NCI-H1436 (cell line): ENCODE data around the gene ZNF335.
"Not testable (repeated sequence)": the region's sequence is repeated elsewhere in the genome, so short reads cannot be mapped to it uniquely, and the experiment has no call there.

Experiments
- DNase-seq: peaks from one replicate; lab custom pipeline; 2025; lab: John Stamatoyannopoulos, UW

ZNF335 gene

DNA sequence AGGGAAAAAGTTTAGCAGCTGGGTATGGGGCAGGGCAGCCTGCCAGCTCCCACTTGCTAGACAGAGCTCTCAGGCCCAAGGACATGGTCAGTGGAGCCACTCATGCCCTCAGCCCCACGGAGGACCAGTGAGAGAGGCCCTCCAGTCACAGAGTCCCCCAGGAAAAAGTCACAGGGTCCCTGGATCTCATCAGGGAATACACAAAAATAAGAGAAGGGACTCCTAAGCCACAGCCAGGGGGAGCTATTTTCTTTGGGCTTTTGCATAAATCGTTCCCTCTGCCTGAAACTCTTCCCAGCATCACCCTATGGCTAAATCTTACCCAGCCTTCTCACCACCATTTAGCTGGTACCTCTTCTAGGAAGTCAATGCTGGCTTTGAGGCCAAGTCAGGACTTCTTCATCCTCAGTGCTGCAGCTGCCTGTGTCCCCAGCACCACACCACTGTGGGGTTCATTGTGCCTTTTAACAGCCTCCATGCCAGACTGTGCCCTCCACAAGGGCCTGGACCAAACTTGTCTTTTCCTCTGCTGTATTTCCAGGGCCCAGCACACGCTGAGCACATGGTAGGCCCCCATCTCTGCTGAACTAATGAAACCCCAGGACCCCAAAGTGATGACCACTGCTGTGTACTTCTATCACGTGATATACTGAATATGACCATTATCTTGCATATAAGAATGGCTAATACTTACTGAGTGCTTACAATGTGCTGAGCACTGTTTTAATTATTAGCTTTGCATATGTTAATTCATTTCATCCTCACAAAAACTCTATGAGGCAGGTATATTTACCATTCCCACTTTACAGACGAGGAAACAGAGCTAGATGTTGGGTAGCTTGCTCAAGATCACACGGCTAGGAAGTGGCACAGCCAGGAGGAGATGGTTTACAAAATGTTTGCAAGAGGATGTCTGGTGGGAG, 2.0 kb downstream of the ZNF335 start:
- peak; percentile 45 for DNase-seq

DNA sequence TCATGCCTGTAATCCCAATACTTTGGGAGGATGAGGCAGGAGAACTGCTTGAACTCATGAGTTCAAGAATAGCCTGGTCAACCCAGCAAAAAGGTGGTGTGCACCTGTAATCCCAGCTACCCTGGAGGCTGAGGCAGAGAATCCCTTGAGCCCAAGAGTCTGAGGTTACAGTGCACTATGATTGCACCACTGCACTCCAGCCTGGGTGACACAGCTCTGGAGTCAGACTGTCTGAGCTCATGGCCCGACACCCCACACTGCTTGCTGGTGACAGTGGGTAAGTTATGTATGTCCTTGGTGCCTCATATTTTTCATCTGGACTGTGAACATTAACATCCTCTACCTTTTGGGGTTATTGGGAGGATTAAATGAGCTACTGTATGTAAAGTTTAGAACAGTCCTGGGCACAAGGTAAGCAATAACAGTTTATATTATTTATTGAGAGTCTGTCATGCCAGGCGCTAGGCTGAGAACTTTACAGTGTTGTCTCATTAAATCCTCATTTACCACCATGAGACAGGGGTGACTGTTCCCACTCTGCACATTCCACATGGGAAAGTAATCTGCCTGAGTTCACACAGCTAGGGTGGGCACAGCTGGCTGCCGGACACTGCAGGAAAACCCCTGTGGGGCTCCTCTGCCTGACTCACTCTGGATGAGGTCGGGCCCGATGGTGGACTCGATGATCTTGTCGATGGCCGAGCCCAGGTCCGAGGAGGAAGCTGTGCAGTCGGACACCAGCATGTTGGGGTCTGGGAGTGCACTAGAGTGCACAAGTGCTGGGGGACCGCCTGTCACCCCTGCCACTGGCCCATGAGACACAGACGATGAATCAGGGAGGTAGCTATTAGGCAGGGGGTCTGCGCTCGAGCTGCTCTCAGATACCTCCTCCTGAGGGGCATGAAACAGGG, 2.9 kb downstream of the ZNF335 start:
- DNase-seq, result no peak

DNA sequence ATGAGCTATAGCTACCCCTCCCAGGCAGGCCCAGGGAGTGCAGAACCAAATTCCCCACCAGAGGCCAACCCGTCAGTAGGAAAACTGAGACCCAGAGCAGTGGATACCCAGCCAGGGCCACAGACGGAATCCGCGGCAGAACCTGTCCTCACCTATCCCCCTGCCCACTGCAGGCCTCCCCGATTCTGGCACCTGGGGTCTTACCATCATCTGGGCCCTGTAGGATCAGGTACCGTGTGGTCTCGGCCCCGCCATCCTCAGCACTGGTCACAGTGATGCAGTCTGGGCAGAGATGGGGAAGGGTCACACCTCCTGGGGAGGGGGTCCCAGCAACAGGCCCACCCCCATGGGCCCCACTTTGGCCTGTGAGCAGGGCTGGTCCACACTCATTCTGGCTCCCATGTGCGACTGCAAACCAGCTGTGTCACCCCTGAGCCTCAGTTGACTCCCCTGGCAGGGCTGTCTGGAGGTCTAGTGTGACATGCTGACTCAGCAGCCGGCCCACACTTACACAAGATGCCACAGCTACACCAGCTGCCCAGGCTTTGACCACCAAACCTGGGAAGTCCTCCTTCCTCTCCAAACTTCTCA, 3.8 kb downstream of the ZNF335 start:
- no peak for DNase-seq

DNA sequence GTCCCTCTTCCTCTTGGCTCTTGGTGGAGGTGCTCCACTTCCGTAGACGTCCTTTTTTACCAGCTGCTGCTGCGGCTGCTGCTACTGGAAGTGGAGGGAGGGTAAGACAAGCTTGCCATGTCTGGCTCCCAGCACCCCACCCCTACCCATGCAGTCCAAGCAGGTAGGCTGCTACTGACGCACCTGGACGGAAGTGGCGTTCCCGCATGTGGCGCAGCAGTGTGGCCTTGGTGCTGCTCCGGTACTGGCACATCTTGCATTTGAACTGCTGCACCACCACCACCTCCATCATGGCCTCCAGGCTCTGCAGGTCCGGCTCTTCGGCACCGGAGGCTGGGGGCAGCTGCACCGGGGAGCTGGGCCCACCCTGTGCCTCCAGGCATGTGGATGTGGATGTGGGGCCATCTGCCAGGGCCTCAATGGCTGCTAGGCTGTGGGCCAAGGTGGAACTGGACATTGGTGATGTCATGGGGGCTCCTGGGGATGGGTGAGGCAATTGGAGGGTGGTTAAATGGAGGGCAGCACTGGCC, 4.4 kb downstream of the ZNF335 start:
- no peak for DNase-seq

DNA sequence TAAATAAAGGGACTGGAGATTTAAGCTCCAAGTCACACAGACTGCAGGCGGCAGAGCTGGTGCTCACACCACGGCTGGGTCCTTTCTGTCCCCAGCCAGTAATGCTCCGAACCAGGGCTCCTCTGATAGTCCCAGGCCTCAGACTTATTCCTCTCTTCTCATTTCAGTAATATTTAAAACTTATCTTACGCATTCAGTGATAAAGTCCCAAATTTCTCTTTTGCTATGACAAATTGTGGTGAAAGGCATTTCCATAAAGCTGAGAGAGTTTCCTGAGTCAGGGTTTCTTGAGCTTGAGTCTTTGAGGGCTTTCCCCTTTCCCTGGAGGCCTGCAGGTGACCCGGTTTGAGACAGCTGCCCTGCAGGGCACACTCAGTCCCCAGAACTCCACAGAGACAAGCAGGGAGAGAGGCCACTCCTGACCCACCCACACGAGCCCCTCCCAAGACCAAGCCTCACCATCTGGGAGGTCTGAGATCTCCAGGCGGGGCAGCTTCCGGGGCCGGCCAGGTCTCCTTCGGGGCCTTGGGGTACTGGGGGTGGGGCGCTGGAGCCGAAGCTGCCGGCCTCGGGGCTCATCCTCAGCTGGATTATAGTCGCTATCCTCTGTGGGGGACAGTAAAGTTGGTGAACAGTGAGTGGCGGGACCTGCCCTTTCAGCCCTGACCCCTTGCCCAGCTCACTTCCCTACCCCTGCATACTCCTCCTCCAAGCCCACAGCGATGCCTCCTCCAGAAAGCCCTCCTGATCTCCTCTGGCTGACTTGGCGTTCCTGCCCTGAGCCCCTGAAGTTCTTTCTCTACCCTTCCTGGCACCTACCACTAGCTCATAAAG, 6.6 kb downstream of the ZNF335 start:
- DNase-seq, result no peak

DNA sequence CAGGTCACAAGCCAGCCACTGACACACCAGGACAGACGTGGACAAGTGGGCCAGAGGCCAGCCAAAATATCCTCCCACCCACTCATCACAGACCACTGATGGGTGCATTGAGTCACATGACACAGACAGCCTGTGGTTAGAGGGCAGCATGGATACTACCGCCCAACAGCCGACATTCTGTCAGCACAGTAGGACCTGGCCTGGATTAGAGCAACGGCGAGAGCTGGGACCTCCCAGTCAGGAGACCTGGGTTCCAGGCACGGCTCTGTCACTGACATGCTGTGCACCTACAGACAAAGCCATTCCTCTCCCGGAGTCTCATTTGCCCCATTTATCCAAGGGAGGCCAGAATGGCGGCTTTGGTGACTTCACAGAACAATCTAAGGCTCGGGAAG, 8.0 kb downstream of the ZNF335 start:
- DNase-seq, result no peak

DNA sequence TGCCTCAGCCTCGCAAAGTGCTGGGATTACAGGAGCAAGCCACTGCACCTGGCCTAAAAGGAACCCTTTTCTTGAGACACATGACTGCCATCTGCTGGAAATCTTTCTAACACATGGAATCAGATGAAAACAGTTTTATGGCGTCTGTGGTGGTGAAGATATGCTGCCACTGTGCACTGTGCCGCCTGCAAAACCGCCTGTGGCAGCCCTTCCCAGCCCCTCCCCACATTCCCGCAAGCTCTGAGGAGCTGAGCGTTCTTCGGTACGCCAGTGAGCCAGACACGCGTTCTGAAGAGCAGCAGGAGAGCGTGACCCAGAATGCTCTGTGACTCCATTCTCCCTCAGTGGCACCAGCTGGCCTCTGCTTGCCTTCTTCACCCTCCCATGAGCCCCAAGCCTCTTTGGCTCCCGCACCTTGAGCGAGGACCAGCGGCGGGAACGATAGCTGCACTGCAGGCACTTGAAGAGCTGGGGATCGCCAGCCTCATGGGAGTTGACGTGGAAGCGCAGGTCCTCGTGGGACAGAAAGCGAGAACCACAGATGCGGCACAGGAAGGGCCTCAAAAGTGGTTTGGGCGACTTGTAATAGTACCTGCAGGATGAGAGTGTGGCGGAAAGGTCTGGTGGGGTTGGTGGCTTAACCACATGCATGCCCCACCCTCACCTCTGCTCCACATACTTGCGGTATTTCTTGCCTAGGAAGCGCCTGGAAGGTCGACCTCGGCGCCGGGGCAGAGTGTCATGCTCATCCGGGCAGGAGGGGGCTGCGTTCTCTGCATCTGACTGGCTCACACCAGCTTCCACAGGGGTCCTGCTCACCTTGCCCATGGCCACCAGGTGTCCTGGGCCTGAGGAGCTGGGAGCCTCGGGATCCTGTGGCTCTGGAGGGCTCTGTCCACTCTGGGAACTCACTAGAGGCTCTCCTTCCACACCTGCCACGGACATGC, 8.7 kb downstream of the ZNF335 start:
- peak; percentile 23 for DNase-seq

DNA sequence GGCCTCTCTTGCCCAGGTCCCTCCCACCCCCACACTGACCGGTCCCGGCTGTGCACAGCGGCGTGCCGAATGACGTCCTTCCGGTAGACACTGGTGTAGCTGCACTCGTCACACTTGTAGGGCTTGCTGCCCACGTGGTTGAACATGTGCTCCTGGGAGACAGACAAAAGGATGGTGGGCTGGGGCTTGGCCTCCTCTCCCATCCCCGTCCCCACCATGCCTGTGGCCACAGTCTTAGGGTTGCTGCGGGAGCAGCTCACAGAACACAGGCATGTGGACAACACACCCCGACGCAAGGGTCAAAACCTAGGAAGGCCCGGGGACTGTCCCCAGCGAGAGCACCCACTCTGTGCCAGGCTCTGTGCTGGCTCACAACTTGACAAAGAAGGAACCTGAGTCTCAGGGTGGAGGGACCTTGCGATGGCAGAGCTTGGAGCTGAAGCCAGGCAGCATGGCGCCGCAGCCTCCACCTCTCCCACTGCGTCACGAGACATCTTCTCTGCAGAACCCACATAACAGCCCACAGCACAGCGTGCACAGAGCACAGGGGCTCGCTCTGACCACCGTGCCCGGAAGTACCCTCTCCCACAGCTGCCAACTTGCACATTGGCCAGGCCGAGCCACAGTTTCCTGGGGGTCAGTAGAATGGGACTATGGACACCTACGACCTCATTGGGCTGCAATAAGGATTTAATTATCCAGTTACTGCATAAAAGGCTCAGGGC, 9.8 kb downstream of the ZNF335 start:
- DNase-seq, result no peak

DNA sequence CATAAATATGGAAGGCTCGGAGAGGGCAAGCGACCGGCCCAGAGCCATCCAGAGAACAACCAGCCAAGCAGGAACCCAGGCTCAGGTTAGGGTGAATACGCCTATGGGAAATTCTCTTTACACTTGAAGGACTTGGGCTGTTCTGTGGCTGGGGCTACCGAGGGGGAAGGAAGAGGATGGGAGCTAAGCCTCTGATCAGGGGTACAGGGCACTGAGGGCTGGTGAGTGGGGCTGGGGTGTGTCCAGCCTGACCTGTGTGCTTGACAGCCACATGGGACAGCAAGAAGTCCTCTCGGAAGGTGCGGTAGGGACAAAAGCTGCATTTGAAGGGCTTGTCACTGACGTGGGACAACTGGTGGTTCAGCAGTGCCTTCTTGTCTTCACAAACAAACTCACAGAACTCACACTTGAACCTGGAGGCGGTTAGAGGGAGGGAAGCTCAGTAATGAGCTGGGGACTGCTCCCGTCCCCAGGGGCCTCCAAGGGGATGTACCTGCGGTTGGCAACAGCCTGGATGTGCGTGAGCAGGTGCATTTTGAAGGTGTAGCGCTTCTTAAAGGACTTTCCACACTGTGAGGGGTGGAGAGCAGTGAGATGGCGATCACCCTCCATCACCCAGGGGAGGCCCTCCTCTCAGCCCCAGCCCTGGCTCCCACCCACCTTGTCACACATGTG, 11.9 kb downstream of the ZNF335 start:
- DNase-seq, result no peak

DNA sequence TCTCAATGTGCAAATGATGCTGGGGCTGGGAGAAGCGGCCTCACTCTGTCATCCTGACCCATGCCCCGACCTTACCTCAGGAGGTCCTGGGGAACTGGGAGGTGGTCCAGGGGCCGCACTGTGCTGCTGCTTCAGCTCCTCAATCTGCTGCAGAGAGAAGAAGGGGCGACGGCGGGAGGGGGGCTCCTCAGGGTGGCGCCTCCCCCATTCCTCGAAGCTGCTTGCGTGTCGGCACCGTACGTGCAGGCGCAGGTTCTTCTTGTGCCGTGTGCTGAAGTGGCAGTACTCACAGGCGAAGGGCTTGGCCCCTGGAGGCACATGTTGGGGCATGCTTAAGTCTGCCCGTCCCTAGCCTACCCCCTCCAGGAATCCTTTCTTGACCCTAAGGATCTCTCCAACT, 12.9 kb downstream of the ZNF335 start:
- DNase-seq, result no peak

DNA sequence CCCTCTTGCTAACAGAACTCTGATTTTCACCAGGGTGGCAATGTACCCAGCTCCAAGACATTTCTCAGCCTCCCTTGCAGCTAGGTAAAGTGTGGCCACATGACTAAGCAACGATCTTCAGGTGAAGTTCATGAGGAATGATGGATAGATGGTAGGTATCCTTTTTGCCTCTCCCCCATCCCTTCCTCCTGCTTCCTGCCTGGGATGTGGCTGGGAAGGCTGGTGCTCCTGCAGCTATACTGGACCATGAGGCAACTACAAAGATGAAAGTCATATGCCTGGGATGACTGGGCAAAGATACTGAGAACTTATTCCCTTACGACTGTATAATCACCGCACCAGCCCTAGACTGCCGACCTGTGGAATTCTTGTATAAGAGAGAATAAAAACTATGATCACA, 13.4 kb downstream of the ZNF335 start:
- no peak for DNase-seq

DNA sequence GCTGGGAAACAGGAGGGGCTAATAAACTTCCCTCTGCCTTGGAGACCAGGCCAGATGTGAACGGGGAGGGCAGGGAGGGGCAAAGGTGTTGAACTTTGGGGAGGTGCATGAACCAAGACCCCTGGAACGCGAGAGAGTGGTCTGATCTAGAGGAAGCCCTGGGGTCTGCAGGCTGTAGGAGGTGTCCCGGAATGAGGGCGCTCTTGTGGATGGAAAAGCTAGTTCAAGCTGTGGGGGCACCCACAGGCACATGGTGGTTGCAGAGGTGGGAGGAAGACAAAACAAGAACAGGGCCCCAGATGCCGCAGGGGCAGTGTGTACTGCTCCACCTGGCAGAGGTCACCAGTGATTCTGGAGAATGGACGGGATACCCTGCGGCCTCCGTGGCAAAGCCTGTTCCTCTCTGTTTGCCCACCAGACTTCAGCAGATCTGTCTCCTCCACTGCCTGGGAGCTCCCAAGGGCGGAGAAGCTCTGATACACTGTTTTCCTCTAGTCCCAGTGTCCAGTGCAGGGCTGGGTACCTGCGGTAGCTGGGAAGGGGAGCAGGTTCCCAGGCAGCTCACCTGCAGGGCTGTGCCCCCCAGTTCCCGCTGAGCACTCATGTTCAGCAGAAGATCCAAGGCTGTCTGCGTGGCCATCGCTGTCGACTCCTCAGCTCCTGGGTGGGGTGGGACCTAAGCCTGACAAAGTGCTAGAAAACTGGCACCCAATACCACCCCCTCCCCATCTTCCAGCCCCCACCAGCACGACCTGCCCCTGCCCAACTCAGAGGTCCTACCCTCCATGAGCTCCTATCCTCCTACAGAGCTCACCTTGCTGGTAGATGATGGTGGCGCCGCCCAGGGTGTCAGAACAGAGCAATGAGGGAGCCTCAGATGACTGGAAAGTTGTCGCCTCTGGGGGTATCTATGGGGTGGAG, 14.7 kb downstream of the ZNF335 start:
- no peak for DNase-seq

DNA sequence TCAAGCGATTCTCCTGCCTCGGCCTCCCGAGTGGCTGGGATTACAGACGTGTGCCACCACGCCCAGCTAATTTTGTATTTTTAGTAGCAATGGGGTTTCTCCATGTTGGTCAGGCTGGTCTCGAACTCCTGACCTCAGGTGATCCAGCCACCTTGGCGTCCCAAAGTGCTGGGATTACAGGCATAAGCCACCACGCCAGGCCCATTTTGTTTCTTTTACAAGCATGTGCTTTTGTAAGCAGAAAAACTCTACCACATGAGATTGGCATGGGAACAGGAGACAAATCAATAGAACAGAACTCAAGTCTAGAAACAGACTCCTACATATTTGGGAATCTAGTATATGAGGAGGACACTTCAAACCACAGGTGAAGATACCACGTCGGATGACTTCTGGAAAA, 15.7 kb downstream of the ZNF335 start:
- DNase-seq, result not testable (repeated sequence)

DNA sequence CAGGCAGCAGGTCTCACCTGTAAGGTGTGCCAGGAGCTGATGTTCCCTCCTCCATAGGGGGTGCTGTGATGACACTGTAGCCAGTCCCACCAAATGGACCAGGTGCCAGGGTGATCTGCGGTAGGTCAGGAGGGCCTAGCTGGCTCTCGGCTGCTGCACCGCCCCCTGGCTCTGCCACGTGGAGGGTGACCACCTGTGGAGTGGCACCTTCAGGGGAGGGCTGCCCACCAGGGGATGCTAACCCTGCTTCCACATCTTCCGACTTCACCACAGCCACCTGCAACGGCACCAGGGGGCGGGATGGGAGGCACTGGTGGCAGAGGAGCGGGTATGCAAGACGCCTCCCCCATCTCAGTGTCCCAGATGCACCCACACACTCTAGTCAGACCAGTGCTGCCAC, 18.3 kb downstream of the ZNF335 start:
- DNase-seq, result no peak

DNA sequence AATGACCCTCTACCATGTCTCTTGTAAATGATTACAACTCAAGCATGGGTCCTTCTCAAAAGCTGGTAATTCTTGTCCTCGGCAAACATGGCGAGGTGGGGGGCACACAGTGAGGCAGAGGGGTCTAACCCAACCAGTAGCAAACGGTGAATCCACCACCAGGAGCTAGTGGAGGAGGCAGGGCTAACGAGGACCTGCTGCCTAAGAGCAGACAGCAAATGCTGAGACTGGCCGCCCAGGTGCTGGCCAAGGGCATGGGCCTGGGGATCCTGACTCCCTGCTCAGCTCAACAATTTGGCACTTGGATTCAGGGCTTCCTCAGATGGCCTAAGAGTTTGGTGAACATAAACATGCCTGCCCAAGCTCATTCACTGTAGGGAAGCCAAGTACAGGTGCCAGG, 19.1 kb downstream of the ZNF335 start:
- DNase-seq, result no peak

DNA sequence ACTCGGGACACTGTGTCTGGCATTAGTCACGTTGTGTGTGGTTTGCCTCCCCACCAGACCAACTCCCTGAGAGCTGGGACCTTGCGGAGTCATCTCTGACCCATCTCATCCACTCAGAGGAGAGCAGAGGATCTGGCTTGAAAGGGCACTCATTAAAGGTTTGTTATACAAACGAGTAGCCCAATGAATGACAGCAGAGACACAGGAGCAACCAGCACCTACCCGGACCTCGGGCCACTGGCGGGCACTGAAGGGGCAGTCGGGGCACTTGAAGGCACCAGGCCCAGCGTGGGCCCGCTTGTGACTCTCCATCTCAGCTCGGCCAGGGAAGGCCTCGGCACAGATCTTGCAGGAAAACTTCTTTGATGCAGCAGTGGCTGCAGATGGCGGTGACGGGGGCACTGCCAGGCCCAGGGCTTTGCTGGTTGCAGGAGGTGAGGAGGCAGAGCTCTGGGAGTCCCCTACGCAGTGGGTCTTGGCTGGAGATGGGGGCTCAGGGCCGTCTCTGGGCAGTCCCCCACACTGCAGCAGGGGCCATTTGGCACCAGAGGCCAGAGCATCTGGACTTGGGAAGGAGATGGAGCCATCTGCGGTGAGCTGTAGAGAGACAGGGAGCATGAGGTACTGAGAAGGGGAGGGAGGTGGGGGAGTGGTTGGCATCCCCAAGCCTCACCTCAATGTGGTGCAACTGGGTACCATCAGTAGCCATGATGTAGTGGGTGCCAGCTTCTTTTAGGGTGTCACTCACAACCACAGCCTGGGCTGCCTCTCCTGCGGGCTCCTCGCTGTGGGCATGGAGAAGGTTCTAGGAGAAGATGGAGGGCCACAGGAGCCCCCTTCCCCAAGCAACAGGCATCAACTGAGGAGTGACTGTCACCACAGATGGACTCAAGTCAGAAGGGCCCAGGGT, 19.8 kb downstream of the ZNF335 start:
- no peak for DNase-seq

DNA sequence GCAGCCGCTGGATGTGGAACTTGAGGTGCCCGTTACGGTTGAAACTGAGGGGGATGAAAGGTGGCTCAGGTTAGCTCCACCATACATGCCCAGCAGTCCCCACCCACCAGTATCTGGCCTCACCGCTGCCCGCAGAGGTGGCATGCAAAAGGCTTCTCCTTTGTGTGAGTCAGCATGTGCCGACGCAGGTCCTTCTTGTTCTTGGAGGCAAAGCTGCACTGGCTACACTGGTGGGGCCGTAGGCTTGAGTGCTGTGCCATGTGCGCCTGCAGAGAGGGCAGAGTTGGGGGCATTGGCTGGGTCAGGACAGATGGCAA, 21.7 kb downstream of the ZNF335 start:
- no peak for DNase-seq
